ENCODE data around the gene ABLIM2. TPM values are rescaled to one million over a fixed set of nuclear protein-coding genes. Genes with fewer than 3 reads are reported as not detected.

The ABLIM2 gene
- polyA plus RNA-seq, 3 donors = 0.21 TPM; not detected in 2

- no peak for DNase-seq
- Histone ChIP-seq H3K4me2 (replicated peaks; ENCODE audit: extremely low read depth, low read length, poor library complexity, severe bottlenecking) (no peak overlapping the region), H3K9ac (ENCODE audit: insufficient read depth, low read length, poor library complexity, severe bottlenecking) (no peak overlapping the region), H3K4me3 (replicated peaks in 1 of 3; ENCODE audit: low read depth in 2 of 3, low read length in 3 of 3) (no peak overlapping the region), H3K9me3 (replicated peaks in 1 of 2; ENCODE audit: control insufficient read depth in 1 of 2, insufficient read depth in 1 of 2, low read length in 2 of 2) (no peaks in the 10 kb centered on the region), H3K79me2 (ENCODE audit: insufficient read depth, low read length) (no peaks in the 10 kb centered on the region), H3K4me1 (ENCODE audit: control insufficient read depth in 1 of 2, insufficient read depth in 2 of 2, low read length in 2 of 2) (no peaks in the 10 kb centered on the region), H2AFZ (ENCODE audit: insufficient read depth, low read depth, low read length, poor library complexity, severe bottlenecking) (no peak overlapping the region), H3K27ac (ENCODE audit: low read depth in 1 of 2, low read length in 2 of 2) (no peak overlapping the region), H4K20me1 (ENCODE audit: insufficient read depth, low read length) (no peaks in the 10 kb centered on the region), H3K27me3 (ENCODE audit: control insufficient read depth in 2 of 2, insufficient read depth in 2 of 2, low read length in 2 of 2) (no peaks in the 10 kb centered on the region), H3K36me3 (replicated peaks in 1 of 2; ENCODE audit: control insufficient read depth in 1 of 2, insufficient read depth in 2 of 2, low read length in 2 of 2) (no peaks in the 10 kb centered on the region)
- no peak for TF ChIP-seq CTCF (IDR thresholded peaks at IDR 0.05)
- no peak overlapping the region for H3K4me3 Mint-ChIP-seq
- H3K9me3 Mint-ChIP-seq = no peaks in the 10 kb centered on the region
- intact Hi-C loops (cut with micrococcal nuclease) = no loop called here
- H3K27ac Mint-ChIP-seq = peak overlapping the region in 1 of 7 donors; percentile 21
- no peaks in the 10 kb centered on the region for H3K36me3 Mint-ChIP-seq
- peaks cover 5 to 9% (median 8%) of the 10 kb centered on the region in 3 donors for H3K27me3 Mint-ChIP-seq (ENCODE audit: low read depth in 3 of 3)
- 44% methylated on average over 3 of the region's 6 CpGs for WGBS (ENCODE audit: insufficient coverage)
- H3K4me1 Mint-ChIP-seq = no peaks in the 10 kb centered on the region
Measured at GRCh38 chr4:8004066-8004465, 154.5 kb downstream of the ABLIM2 start.

GRCh38 chr4:8002525-8003309 is 155.9 kb downstream of the ABLIM2 start:
- H3K27ac Mint-ChIP-seq = no peak overlapping the region
- no peaks in the 10 kb centered on the region for H3K27me3 ChIP-seq (ENCODE audit: control insufficient read depth in 2 of 2, insufficient read depth in 2 of 2, low read length in 2 of 2)
- H3K9me3 ChIP-seq (replicated peaks in 1 of 2; ENCODE audit: control insufficient read depth in 1 of 2, insufficient read depth in 1 of 2, low read length in 2 of 2) = no peaks in the 10 kb centered on the region
- no peaks in the 10 kb centered on the region for H3K36me3 ChIP-seq (replicated peaks in 1 of 2; ENCODE audit: control insufficient read depth in 1 of 2, insufficient read depth in 2 of 2, low read length in 2 of 2)
- H3K4me1 ChIP-seq (ENCODE audit: control insufficient read depth in 1 of 2, insufficient read depth in 2 of 2, low read length in 2 of 2) = no peaks in the 10 kb centered on the region
- no peak overlapping the region for H3K27ac ChIP-seq (ENCODE audit: low read depth in 1 of 2, low read length in 2 of 2)
- no peaks in the 10 kb centered on the region for H3K9me3 Mint-ChIP-seq
- no peak overlapping the region for H3K4me3 Mint-ChIP-seq
- H3K27me3 Mint-ChIP-seq (ENCODE audit: low read depth in 3 of 3) = peaks cover 6 to 8% (median 6%) of the 10 kb centered on the region in 3 donors
- no peaks in the 10 kb centered on the region for H4K20me1 ChIP-seq (ENCODE audit: insufficient read depth, low read length)
- H3K36me3 Mint-ChIP-seq = no peaks in the 10 kb centered on the region
- no peak overlapping the region for H3K9ac ChIP-seq (ENCODE audit: insufficient read depth, low read length, poor library complexity, severe bottlenecking)
- DNase-seq = no peak
- no peak overlapping the region for H2AFZ ChIP-seq (ENCODE audit: insufficient read depth, low read depth, low read length, poor library complexity, severe bottlenecking)
- H3K4me3 ChIP-seq (replicated peaks in 1 of 3; ENCODE audit: low read depth in 2 of 3, low read length in 3 of 3) = no peak overlapping the region
- whole genome bisulfite sequencing (ENCODE audit: insufficient coverage) = 89% methylated on average over 22 of the region's 23 CpGs
- TF ChIP-seq CTCF (IDR thresholded peaks at IDR 0.05) = no peak
- no peaks in the 10 kb centered on the region for H3K4me1 Mint-ChIP-seq
- no peaks in the 10 kb centered on the region for H3K79me2 ChIP-seq (ENCODE audit: insufficient read depth, low read length)
- H3K4me2 ChIP-seq (replicated peaks; ENCODE audit: extremely low read depth, low read length, poor library complexity, severe bottlenecking) = no peak overlapping the region
- intact Hi-C loops (cut with micrococcal nuclease) = no loop called here
